Measurements from ENCODE around the gene TSEN2. TPM values are rescaled to one million over a fixed set of nuclear protein-coding genes. Genes with fewer than 3 reads are reported as not detected.

TSEN2 gene
- total RNA-seq, 1 donor from 2014 or later, result 10.2 TPM

DNA sequence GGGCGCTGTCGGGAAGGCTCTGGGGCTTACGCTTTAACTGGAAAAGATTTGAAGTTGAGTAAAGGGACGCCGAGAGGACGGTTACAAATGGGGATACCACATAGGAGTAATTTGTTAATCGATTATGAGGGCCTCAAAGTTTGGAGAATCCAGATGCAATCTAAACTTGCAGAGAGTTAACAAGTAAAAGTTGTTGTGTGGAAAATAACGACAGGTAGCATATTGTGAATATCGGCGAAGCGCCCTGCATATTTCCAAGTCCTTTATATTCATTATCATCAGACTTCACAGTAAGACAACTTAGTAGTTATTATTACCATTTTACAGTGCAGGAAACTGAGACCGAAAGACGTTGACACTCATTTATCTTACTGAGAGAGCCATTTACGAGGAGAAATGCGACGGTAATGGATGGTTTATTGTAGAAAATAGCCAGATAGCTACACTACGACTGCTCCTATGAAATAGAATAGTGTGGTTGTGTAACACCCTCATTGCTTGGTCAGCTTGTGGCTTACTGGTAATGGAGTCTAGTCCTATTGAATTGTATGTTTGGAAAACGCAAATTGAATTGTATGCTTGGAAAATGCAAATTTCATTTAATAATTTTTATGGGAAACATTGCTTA is 73.3 kb downstream of the TSEN2 start:
- DNase-seq, result no peak

DNA sequence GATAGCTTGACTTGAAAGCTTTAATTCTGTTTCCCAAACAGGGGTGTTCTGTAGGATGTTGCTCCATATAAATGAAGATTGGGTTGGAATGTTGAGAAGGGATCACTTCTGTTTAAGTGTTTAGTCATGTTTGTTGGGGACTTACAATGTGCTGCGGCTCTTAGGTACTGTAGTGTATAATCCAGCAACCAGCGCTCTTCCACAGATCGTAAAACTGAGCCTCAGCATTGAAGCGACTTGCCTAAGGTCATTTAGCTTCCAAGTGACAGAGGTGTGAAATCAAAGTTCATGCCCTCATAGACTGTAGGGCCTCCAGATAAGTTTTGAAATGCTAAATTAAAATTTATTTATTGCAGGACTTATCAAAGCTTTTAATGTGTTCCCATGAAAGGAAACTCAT is 74.4 kb downstream of the TSEN2 start:
- no peak for DNase-seq

DNA sequence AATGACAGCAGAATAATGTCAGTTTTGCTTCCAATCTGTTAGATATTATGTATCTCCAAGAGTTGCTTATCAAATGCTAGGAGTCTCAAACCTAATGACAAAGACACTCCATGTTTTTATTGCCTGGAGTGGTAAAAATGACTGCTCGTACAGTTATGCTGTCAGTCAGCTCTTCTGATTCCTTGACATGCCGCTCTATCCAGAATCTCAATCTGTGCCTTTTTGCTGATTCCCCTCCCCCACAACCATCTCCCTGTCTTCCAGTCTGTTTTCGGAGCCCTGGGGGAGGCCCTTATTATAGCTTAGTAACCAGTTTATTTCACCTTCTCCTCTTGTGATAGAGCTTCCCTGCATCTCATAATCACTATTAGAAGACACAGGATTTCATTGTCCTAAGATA is 75.2 kb downstream of the TSEN2 start:
- no peak for DNase-seq

DNA sequence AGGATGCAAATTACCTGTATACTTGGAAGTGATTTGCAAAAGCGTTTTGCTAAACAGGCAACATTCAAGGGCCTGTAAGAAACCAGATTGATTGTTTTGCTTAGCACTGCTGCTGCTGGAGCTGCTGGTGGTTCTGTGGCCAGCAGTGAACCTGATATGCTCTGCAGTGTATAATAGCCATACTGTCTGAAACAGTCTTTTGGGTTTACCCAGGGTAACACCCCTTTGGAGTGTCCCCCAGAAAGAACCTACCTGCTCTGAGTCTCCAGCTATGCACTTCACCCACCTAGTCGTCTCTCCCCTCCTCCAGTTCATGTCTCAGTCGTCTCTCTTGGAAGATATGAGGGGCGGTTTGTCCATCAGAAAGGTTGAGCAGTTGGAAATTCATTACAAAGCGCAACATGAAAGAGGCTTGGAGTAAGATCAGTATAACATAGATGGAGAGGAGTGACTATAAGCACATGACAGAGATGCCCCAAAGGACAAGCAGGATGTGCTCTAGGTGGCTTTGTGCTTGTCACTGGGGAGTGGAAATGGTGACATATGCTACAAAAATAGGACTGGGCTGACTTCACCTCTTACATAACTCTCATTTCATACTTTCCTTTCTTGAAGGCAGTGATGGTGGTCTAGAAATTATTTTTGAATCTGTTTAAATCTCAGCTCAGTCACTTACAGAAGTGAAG is 76.4 kb downstream of the TSEN2 start:
- DNase-seq, result no peak

DNA sequence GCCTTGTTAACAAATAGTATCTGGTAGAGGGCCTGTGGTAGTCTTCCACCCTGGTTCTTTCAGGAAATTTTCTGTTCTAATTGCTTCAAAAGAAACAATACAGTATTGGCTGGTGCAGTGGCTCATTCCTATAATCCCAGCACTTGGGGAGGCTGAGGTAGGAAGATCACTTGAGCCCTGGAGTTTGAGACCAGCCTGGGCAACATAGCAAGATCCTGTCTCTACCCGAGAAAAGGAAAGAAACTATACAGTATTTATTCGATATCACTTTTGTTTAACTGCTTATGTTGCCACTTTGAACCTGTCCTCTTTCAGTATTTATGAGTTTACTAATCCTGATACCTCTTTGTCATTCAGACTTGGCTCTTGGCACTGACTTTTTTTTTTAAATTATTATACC is 77.1 kb downstream of the TSEN2 start:
- DNase-seq, result no peak

DNA sequence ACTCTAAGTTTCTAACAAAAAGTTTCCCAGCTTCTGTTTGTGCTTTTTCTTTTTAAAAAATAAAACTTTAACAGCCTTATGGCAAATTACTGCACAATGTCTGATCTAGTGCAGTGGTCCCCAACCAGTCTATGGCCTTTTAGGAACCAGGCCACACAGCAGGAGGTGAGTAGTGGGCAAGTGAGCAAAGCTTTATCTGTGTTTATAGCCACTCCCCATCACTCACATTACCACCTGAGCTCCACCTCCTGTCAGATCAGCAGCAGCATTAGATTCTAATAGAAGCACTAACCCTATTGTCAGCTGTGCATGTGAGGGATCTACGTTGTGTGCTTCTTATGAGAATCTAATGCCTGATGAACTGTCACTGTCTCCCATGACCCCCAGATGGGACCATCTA is 78.2 kb downstream of the TSEN2 start:
- DNase-seq, result no peak

DNA sequence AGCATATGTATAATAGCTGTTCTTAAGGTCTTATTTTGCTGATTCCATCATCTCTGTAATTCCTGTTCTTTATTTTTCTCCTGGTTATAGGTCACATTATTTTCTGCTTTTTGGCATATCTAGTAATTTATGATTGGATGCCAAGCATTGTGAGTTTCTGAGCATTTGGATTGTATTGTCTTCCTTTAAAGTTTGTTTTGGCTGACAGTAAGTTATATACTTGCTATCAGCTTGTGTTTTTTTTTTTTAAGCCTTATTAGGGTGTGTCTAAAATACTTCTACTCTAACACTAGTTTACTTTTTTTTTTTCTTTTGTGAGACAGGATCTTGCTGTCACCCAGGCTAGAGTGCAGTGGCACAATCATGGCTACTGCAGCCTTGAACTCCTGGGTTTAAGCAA is 82.7 kb downstream of the TSEN2 start:
- DNase-seq, result peak; percentile 25

DNA sequence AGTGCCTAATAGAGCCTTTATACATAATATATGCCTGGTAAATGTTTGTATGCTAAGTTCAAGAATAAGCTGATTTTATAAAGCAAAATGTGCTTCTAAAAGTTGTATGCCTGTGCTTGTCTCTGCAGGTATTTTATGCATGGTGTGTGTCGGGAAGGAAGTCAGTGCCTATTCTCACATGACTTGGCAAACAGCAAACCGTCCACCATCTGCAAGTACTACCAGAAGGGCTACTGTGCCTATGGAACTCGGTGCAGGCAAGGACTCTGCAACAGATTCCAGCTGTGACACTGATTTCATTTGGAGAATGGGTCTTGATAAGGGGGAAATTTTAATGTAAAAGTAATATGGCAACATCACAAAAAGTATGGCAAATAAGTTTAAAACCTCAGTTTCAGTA is 84.5 kb downstream of the TSEN2 start:
- DNase-seq, result no peak

DNA sequence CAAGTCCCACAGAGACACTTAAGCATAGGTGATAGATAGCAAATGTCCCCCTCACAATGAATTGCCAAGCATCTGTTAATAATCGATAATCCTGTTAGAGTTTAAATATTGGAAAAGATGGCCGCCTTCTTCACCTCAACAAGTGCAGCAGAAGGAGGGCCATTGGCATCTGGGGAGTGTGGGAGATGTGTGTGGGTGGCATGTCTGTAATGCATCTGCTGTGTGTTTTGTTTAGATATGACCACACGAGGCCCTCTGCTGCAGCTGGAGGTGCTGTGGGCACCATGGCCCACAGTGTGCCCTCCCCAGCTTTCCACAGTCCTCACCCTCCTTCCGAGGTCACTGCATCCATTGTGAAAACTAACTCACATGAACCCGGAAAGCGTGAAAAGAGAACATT is 85.6 kb downstream of the TSEN2 start:
- DNase-seq, result no peak

DNA sequence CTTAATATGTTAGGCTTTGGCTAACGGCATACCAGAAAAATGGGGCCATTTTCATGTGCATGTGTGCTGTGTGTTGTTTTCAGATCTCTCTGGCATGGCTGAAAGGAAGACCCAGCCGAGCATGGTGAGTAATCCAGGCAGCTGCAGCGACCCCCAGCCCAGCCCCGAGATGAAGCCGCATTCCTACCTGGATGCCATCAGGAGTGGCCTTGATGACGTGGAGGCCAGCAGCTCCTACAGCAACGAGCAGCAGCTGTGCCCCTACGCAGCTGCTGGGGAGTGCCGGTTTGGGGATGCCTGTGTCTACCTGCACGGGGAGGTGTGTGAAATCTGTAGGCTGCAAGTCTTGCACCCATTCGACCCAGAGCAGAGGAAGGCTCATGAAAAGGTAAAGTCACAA is 87.7 kb downstream of the TSEN2 start:
- DNase-seq, result no peak

DNA sequence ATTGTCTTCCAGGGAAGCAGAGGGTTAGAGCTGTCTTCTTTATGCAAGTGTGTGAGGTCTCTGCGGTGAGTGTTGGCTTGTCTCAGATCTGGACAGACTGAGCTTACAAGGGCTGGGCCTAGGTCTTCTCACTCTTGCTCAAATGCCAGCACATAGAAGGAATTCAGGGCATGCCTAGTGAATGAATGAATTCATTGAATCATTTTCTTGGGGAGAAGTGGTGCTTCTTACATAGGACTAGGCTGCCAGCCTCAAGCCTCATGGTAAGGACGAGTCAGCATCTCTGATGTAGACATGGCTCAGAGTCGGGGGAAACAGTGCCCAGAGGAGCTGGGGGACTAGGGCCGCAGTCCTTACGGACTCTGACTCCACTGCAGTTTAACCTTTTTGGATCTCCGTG is 89.9 kb downstream of the TSEN2 start:
- DNase-seq, result no peak

DNA sequence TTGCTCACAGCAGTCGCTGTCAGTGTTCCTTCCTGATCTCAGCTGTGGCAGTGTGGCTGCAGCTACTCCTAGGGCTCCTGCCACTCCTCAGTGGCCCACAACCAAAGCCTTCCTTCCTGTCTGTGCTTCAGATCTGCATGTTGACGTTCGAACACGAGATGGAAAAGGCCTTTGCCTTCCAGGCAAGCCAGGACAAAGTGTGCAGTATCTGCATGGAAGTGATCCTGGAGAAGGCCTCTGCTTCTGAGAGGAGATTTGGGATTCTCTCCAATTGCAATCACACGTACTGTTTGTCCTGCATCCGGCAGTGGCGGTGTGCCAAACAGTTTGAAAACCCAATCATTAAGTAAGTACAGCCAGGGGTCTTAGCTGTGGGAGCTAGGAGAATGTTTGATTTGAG is 90.4 kb downstream of the TSEN2 start:
- DNase-seq, result peak; percentile 48

DNA sequence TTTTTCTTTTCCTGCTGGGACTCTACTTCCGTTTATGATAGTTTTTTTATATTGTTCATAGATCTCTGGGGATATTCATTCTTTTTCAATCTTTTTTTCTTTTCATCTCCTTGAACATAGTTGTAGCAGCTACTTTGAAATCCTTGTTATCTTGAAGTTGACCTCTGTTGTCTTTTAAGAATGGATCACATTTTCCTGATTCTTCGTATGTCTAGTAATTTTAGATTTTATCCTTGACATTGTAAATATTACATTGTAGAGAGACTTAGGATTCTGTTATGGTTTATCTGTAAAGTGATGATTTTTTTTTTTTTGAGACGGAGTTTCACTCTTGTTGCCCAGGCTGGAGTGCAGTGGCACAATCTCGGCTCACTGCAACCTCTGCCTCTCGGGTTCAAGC is 93.1 kb downstream of the TSEN2 start:
- no peak for DNase-seq

DNA sequence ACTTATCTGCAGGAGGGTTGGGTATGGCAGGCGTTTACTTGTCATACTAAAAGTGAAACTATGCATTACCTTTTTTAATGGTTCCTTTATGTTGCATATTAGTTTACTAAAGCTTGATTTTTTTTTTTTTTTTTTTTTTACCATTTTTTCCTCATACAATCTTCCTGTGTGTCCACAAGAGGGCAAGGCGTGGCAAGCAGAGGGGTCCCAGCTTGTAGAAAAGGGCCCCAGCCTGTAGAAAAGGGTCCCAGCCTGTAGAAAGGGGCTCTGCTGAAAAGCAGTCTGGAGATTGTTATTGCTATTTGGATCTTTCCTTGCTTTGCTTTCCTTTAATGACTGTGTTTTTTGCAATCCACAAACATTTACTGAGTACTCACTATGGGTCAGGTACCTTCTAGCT is 94.5 kb downstream of the TSEN2 start:
- no peak for DNase-seq

DNA sequence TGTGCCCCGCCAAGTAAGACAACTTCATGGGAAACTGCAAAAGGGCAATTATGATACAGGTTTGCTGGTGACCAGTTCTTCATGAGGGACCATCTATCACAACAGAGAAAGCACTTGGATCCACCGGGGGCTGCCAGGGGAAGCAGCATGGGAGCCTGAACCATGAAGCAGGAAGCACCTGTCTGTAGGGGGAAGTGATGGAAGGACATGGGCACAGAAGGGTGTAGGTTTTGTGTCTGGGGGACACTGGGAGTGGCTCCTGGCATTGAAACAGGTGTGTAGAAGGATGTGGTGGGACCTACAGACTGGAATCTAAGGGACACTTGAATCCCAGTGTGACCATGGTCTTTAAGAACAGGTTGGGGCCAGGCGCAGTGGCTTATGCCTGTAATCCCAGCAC is 95.2 kb downstream of the TSEN2 start:
- peak; percentile 51 for DNase-seq

DNA sequence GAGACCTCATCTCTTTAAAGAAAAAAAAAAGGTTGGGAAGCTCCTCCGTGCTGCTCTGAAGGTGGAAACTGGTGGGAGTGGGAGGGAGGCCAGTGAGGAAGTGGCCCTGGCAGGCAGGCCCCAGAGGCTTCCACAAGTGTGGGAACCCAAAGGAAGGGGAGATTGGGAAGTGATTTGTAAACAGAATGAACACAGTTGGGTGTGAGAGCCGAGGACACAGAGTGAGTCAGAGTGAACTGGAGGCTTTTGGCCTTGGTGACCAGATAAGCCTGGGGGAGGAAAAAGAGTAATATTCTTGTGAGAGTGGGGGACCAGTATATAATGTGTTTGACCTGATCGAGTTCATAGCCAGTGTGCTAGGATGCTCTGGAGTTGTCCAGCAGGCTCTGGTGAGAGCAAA is 95.6 kb downstream of the TSEN2 start:
- DNase-seq, result peak; percentile 62

DNA sequence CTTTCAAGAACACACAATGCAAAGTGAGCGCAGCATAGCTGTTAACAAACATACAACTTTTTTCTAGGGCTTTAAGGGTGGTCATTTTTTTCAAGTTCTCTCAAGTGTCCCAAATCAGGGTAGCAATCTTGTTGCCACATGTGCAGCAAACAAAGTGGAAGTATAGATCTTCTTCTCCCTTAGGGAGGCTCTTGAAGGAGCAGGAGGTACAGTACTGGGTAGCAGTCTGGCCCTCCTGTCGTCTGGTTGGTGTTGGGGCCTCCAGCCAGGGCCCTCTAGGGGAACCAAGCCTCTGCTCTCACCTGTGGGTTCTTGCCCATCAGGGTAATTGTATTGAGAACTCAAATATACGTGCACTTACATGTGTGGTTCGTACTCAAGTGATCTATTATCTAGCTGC is 98.5 kb downstream of the TSEN2 start:
- DNase-seq, result no peak

Other genes starting within 250 kb of the TSEN2 start
- 57.7 and 69.4 TPM in 2 replicates for gene PPARG, start 195.4 kb upstream of the TSEN2 start, total RNA-seq
- gene MKRN2OS, start 61.0 kb downstream of the TSEN2 start, total RNA-seq, result not detected in 2 replicates
- gene MKRN2, start 72.6 kb downstream of the TSEN2 start, total RNA-seq, result 40.5 and 43.4 TPM in 2 replicates
- 69.1 and 96.3 TPM in 2 replicates for gene RAF1, start 179.6 kb downstream of the TSEN2 start, total RNA-seq

Data from dermis blood vessel endothelial cell (primary cell).